ENCODE results near the gene FAM131A. TPM values are rescaled to one million over a fixed set of nuclear protein-coding genes. Genes with fewer than 3 reads are reported as not detected.

FAM131A gene
- total and polyA plus RNA-seq, 2 of the 4 experiments (the other 2 are of a cell fraction), result 10.8 to 19.5 TPM

DNA sequence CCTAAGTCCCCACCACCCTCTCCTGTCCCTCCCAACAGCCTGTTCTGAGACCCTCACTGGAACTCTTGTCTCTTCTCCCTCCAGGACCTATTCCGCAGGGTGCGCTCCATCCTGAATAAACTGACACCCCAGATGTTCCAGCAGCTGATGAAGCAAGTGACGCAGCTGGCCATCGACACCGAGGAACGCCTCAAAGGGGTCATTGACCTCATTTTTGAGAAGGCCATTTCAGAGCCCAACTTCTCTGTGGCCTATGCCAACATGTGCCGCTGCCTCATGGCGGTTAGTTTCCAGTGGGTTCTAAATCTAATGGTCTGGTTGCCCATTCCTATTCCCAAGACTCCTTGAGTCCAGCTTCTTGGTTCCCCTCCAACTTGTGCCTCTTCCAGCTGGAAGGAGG, 13.7 kb upstream of the FAM131A start:
- Histone ChIP-seq H2BK5ac (ENCODE audit: low read depth, low read length, poor library complexity, severe bottlenecking) (no peak overlapping the region), H4K91ac (ENCODE audit: insufficient read depth, low read depth, low read length) (no peak overlapping the region), H3K4ac (ENCODE audit: low read depth, low read length) (no peak overlapping the region), H2AK5ac (ENCODE audit: low read depth, low read length) (no peak overlapping the region), H3K9ac (ENCODE audit: low read depth, low read length) (no peak overlapping the region), H3K27me3 (ENCODE audit: control insufficient read depth, insufficient read depth, low read length) (no peaks in the 10 kb centered on the region), H3K36me3 (ENCODE audit: control insufficient read depth, insufficient read depth, low read length) (peaks cover 86% of the 10 kb centered on the region), H3K4me2 (ENCODE audit: low read depth, low read length) (no peak overlapping the region), H3K18ac (ENCODE audit: low read depth, low read length) (no peak overlapping the region), H4K8ac (ENCODE audit: low read depth in 2 of 2, low read length in 2 of 2) (no peak overlapping the region), H3K27ac (ENCODE audit: insufficient read depth, low read length) (no peak overlapping the region), H3K4me1 (ENCODE audit: control insufficient read depth, insufficient read depth, low read length) (peaks cover 12% of the 10 kb centered on the region), H3K14ac (replicated peaks; ENCODE audit: low read depth, low read length) (no peak overlapping the region), H3K9me1 (ENCODE audit: insufficient read depth, low read length) (peaks cover 33% of the 10 kb centered on the region), H2BK20ac (ENCODE audit: low read depth, low read length) (no peak overlapping the region), H3K9me3 (ENCODE audit: control insufficient read depth, insufficient read depth, low read length) (no peaks in the 10 kb centered on the region), H2AFZ (replicated peaks; ENCODE audit: low read length, poor library complexity) (no peak overlapping the region), H2BK15ac (ENCODE audit: low read depth, low read length) (no peak overlapping the region), H3K56ac (ENCODE audit: extremely low read depth, insufficient read depth, low read length) (no peak overlapping the region), H3K79me1 (ENCODE audit: low read depth in 1 of 2, low read length in 2 of 2) (peaks cover 44 to 94% of the 10 kb centered on the region in 2 experiments), H4K5ac (ENCODE audit: low read depth, low read length) (no peak overlapping the region), H4K20me1 (ENCODE audit: insufficient read depth, low read length) (peaks cover 88% of the 10 kb centered on the region), H2BK120ac (ENCODE audit: low read depth, low read length) (no peak overlapping the region), H3K4me3 (ENCODE audit: insufficient read depth, low read depth, low read length) (no peak overlapping the region), H2AK9ac (replicated peaks; ENCODE audit: low read depth, low read length, poor library complexity) (no peak overlapping the region), H3K23ac (ENCODE audit: low read depth, low read length) (no peak overlapping the region)
- no peak for TF ChIP-seq NFE2L2 (IDR thresholded peaks at IDR 0.05; ENCODE audit: low read depth, low read length)
- POLR2A ChIA-PET (ENCODE audit: unreplicated experiment), result no interaction called here
- CTCF ChIA-PET, result no interaction called here
- no TSS peak for BruUV-seq (replicated peaks)
- dilution Hi-C loops (cut with HindIII; ENCODE audit: low sequenced_read_pairs, unreplicated experiment), result no loop called here
- intact Hi-C loops (cut with micrococcal nuclease), result no loop called here
- ATAC-seq (ENCODE audit: low read depth), result no peak
- no peak for DNase-seq
- in situ Hi-C loops (cut with MboI; ENCODE audit: low sequenced_read_pairs), result no loop called here
- WGBS, 2 experiments (ENCODE audit: extremely low coverage in 2 of 2, insufficient read length in 1 of 2), result 95% methylated on average over 6 of the region's 8 CpGs; no CpG with 5 or more reads in 1 of the 2 experiments

Data from IMR-90 (cell line).